DMS 273 (cell line): ENCODE measurements around the gene TM9SF1.

Experiments
- DNase-seq: peaks from one replicate; lab custom pipeline; 2025; ENCODE audit not compliant: unreplicated experiment; lab: John Stamatoyannopoulos, UW

Gene TM9SF1

DNA sequence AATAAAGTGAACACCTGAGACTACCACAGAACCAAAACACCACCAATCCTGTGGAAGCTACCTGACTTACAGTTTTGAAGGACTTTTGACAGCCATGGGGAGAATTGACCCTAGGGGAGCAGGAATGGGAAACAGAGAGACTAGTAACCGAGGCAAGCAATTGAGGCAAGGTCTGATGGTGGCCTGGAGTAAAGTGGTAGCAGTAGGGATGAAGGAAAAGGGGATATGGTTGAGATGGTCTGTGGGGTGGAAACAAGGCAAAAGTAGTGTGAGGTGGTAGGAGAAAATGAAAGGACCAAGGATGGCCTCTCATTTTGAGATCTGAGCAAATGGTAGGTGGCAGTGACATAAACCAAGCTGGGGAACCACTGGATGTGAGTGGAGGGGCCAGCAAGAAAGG lies 38.4 kb downstream of the TM9SF1 start:
- no peak for DNase-seq

DNA sequence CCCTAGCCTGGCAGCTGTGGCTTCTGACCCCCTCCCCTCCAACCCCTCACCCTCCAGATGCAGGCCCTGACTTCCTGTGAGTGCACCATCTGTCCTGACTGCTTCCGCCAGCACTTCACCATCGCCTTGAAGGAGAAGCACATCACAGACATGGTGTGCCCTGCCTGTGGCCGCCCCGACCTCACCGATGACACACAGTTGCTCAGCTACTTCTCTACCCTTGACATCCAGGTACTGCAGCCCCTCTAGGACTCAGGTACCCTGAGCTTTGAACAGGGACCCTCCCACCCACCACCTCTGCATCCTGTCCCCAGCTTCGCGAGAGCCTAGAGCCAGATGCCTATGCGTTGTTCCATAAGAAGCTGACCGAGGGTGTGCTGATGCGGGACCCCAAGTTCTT lies 40.1 kb downstream of the TM9SF1 start:
- DNase-seq, result peak; percentile 42

DNA sequence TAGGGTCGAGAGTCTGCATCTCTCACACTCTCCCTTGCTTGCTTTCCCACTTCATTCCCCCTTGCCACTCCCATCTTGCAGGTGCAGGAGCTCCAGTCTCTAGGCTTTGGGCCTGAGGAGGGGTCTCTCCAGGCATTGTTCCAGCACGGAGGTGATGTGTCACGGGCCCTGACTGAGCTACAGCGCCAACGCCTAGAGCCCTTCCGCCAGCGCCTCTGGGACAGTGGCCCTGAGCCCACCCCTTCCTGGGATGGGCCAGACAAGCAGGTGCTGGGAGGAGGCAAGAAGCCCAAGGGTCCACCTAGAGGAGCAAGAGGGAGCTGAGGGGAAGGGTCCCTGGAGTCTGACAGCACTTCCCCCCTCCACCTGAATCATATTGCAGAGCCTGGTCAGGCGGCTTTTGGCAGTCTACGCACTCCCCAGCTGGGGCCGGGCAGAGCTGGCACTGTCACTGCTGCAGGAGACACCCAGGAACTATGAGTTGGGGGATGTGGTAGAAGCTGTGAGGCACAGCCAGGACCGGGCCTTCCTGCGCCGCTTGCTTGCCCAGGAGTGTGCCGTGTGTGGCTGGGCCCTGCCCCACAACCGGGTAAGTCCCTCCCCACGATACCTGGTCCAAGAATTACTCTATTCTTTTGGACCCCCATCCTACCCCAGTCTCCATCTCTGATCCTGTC lies 43.7 kb downstream of the TM9SF1 start:
- no peak for DNase-seq

DNA sequence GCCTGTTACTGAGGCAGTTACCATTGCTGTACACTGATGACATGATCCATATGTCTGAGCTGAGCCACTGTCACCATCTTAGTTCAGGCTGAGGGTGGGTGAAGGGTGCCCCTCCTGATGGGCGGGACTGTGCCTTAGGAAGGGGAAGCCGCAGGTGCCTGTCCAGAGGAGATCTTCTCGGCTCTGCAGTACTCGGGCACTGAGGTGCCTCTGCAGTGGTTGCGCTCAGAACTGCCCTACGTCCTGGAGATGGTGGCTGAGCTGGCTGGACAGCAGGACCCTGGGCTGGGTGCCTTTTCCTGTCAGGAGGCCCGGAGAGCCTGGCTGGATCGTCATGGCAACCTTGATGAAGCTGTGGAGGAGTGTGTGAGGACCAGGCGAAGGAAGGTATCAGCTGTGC lies 44.2 kb downstream of the TM9SF1 start:
- DNase-seq, result no peak

DNA sequence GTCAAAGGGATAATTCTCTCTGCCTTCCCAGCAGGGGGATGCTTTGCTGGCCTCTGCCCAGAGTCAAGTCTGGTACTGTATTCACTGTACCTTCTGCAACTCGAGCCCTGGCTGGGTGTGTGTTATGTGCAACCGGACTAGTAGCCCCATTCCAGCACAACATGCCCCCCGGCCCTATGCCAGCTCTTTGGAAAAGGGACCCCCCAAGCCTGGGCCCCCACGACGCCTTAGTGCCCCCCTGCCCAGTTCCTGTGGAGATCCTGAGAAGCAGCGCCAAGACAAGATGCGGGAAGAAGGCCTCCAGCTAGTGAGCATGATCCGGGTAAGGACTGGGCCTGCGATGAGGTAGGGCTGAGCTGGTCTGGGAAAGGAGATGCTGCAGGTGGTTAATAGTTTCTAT lies 44.7 kb downstream of the TM9SF1 start:
- no peak for DNase-seq

DNA sequence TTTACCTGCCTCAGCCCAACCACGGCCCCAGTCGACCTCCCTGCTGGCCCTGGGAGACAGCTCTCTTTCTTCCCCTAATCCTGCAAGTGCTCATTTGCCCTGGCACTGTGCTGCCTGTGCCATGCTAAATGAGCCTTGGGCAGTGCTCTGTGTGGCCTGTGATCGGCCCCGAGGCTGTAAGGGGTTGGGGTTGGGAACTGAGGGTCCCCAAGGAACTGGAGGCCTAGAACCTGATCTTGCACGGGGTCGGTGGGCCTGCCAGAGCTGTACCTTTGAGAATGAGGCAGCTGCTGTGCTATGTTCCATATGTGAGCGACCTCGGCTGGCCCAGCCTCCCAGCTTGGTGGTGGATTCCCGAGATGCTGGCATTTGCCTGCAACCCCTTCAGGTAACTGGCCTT lies 45.2 kb downstream of the TM9SF1 start:
- no peak for DNase-seq

DNA sequence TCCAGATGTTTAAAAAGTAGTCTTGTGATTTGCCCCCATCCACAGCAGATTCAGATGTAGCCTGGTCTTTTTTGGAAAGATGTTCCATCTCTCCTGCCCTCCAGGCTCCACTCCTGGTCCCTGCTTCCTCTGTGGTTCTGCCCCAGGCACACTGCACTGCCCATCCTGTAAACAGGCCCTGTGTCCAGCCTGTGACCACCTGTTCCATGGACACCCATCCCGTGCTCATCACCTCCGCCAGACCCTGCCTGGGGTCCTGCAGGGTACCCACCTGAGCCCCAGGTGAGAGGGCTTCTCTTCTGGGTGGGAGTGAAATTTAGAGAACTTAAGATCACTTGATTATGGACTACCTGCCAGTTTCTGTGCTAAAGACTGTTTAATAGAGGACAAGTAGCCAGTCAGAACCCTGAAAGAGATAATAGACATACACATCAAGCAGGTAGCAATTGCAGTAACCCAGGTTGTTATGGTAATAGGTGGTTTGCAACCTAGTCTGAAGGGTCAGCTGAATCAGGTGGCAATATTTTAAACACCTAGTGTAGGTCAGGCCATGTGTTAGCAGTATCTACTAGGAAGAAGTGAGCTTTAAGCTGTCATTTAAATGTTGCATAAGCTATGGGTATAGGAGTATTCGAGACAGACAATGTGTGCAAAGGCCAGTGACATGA lies 45.8 kb downstream of the TM9SF1 start:
- no peak for DNase-seq

DNA sequence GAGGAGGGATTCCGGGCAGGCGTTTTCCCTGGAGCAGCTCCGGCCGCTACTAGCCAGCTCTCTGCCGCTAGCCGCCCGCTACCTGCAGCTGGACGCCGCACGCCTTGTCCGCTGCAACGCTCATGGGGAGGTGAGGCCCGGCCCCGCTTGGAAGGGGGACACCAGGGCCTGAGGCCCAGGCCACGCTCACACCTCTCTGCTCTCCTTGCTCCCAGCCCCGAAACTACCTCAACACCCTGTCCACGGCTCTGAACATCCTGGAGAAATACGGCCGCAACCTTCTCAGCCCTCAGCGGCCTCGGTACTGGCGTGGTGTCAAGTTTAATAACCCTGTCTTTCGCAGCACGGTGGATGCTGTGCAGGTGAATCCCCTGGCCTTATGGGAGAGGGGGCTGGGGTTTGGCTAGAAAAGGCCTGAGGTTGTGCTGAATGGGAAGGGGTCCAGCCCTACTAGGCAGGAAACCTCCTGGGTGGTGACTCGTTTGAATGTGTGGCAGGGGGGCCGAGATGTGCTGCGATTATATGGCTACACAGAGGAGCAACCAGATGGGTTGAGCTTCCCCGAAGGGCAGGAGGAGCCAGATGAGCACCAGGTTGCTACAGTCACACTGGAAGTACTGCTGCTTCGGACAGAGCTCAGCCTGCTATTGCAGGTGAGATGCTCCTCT lies 47.3 kb downstream of the TM9SF1 start:
- peak; percentile 66 for DNase-seq

DNA sequence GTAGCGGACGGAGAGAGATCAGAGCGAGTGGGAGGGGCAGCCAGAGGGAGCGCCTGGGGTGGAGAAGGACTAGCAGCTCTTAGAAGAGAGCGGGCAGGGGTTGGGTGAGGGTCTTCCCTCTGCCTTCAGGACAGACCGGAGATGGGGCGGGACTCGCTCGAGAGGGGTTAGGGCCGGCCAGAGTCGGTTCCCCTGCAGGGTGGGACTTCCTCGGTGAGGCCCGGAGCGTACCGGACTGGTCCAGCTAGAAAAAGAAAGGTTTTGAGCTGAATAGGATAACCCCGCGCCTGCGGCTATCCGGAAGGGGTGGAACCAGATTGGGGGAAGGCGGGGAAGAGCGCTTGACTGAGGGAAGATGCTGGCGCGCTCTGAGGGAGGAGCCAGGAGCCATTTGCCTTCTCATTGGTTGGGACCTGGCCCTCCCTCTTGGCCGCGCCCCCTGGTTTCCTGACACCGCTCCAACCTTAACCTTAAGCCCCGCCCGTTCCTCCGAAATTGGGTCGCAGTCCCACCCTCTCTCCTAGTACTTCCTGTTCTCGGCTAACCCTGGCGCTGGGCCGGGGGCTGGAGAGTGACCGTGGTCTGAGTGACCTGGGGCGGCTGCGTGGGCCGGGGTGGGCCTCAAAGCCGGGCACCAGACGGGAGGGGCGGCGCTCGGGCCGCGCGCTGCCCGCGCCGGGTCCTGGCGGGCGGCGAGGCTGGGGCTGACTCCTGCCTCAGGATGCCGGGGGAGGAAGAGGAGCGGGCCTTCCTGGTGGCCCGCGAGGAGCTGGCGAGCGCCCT lies 48.1 kb downstream of the TM9SF1 start, which contains the start of gene RNF31:
Gene RNF31 (plus strand): TSS at position 521 of the 783 bp plus-strand sequence. CDS start 201 bp downstream, at position 722.
- peak; percentile 99 for DNase-seq

DNA sequence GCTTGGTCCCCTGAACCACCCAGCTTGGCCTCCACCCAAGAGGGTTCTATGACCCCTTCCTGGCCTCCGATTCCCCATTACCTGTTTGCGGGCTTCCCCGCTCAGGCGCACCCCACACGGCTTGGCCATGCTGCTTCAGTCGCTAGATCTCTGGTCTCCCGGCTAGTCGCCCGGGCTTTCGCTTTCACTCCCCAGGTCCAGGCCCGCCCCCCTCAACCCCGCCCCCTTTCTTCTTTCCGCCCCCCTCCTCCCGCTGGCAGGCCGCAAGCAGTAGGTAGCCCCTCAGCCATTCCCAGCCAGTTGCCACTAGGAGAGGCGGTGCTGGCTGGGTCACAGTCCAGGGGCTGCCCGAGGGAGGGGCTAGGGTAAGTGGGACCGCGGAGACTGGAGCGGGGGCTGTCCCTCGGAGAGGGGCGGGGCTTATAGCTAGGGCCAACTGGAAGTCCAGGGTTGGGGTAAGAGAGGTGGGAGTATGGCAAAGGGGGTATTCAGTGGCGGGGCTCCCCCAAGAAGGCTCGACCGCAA lies 48.7 kb downstream of the TM9SF1 start, which contains the start of gene PSME2:
Gene PSME2 (minus strand): TSS at position 158 of the 525 bp plus-strand sequence. CDS start 29 bp downstream, at position 129.
- peak; percentile 99 for DNase-seq

DNA sequence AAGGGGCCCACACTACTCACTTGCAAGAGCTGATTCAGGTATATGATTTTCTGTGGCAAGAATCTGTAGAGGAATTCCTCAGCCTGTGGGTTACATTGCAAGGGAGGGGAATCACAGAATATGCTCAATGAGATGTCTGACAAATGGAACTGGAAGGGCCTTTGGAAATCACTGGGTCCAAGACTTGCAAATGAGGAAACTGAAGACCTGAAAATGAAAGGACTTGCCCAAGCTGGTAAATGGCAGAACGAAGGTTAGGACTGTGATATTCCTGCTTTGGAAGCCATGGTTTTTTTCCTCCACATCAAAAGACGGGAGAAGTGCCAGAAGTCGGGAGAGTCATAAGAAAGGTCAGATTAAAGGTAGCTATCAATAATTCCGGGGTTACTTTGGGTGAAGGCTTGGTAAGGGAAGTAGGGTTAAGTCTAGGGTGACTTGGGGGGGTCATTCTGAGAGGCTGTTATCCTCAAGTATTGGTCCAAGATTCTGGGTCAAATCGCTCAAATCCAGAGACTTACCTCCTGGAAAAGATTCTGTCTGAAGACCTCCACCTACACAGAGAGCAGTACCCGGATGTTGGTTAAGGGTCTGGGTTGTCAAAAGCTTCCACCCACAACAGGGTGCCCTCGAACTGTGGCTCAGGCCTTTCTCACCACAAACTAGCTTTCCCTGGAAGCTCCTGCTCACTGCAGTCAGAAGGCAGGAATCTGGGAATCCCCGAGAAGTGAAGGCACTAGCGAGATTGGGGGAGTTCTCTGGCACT lies 49.4 kb downstream of the TM9SF1 start:
- peak; percentile 79 for DNase-seq

DNA sequence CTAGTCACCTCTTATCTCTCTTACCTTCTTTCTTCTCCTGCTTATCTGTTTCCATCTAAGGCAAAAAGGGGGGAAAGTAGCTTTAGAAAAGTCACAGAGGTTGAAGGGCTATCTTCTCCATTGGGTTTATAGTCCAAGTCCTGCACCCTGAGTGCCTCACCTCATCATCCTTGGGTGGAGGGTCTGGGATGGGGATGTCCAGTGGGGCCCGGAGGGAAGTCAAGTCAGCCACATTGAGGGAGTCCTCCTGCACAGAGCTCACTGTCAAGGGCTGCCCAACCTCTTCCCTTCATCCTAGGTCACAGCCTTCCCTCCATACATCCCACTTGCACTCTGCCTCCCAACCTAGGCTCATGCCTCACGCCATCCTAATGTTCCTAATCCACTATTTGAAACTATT lies 50.0 kb downstream of the TM9SF1 start:
- DNase-seq, result no peak

DNA sequence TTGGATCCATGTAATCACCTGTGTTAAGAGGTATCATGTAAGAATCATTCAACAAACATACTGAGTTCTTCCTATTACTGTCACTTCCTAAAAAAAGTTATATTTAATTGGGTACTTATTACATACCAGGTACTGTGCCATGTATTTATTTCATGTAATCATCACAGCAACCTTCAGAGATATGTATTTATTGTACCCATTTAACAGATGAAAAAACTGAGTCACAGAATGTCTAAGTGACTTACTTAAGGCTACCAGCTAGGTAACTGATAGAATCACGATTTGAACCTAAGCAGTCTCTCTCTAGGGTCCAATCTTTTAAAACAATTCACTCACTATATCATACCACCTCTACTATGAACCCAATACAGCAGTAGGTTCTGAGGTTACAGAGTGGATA lies 50.8 kb downstream of the TM9SF1 start:
- no peak for DNase-seq

DNA sequence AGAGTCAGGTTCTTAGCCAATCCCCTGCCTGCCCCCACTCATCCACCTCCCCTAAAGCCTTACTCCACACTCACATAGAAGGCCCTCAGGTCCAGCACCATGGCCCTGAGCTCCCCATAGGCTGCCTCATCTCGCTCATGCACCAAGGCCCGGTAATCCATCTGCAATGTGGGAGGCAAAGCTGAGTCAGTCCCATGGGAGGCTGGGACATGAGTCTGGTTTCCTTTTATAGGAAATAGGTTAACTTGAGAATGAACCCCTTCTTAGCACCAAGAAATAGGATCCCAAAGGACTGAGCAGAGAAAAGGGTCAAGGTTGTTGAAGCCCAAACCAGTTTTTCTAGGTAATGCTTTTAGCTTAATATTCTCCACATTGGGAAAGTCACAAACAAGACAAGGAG lies 51.7 kb downstream of the TM9SF1 start:
- DNase-seq, result no peak

DNA sequence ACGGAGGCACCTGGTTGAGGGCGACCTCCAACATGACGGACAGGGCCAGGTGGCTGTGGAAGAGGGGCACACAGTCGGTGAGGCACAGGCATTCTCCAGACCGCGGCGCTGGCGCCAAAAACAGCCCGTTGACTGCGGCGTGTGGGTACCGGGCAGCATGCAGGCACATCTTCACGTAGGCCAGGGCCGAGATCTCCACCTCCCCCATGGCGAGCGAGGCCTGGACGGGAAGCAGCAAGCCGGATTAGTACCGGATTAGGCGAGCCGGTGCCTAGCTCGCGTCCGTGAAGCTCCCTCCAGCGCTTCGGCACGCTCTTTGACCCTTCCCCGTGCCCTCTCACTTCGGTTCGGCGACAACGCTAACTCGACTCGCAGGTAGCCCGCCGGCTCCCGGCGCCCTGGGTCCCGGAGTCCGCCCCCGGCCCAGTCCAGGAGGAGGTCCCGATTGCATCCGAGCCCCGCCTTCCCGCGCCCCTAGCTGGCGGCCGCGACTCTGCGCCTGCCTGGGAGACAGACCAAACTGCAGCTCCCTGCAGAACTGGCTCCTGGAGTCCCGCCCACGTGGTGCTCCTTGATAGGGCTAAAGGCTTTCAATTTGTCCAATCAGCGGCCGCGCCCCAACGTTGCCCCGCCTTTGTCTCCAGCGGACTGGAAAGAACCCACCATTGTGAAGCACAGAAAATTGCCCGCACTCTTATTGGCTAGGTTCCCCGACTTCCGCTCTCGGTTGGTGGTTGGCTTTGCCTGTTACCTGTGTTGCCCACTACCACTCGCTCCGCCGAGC lies 54.0 kb downstream of the TM9SF1 start, which contains the start of gene EMC9:
Gene EMC9 (minus strand): TSS at position 495 of the 784 bp plus-strand sequence. CDS start 287 bp downstream, at position 208.
- peak; percentile 100 for DNase-seq

DNA sequence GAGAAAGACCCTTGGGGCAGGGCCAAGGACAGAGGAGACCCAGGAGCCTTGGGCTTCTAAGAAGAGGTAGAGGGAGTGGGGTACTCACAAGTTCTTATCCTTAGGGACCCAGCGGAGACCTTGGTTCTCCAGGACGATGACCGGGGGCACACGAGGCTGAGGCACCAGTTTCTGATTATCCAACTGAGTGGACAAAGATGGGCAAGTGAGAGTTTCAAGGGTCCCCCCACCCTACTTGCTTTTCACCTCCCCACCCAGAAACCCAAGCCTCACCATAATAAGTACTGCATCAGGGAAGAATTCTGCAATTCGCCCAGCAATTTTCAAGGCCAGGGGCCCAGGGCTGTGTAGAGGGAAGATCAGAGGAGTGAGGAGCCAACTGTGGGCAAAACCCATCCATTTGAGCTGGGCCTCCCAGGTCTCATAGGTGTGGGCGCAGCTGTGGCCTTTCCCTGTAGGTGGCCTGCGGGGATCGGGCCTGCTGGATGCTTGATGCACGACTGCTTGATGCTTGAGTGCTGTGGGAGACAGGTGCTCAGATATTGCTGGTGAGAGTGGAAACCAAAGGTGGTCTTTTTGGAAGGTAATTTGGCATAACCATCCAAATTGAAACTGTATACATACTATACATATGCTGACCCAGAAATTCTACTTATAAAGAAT lies 55.8 kb downstream of the TM9SF1 start:
- peak; percentile 40 for DNase-seq
